Uterus (tissue), 4 donors: ENCODE measurements around the gene HEG1. TPM values are rescaled to one million over a fixed set of nuclear protein-coding genes. Genes with fewer than 3 reads are reported as not detected.

ENCODE experiments used
- DNase-seq, 2 donors: peaks; one replicate each; pipeline ENCODE4 v3.0.0-alpha.2; 2019 to 2020
- H3K27ac ChIP-seq, 2 donors: fragments of 200-600 bp; sonication (generic); 1 replicate in 1 of 2; 2 replicates in 1 of 2; pipeline ENCODE4 v1.5.1; 2016 to 2018
- H3K27me3 ChIP-seq, 2 donors: fragments of 200-600 bp; sonication (generic); one replicate each; pipeline ENCODE4 v1.5.1; 2018 to 2019; ENCODE audit warnings: control low read depth in 1 of 2
- H3K36me3 ChIP-seq, 2 donors: fragments of 200-600 bp; sonication (generic); one replicate each; pipeline ENCODE4 v1.5.1; 2019; ENCODE audit warnings: control low read depth in 1 of 2
- H3K4me1 ChIP-seq, 2 donors: fragments of 200-600 bp; sonication (generic); one replicate each; pipeline ENCODE4 v1.5.1; 2018 to 2019; ENCODE audit warnings: control low read depth in 1 of 2
- H3K4me3 ChIP-seq, 2 donors: fragments of 200-600 bp; sonication (generic); 1 replicate in 1 of 2; 2 replicates in 1 of 2; pipeline ENCODE4 v1.5.1; 2018 to 2019; ENCODE audit warnings: mild to moderate bottlenecking in 1 of 2
- H3K9me3 ChIP-seq, 2 donors: fragments of 200-600 bp; sonication (generic); one replicate each; pipeline ENCODE4 v1.5.1; 2019; ENCODE audit warnings: control low read depth in 1 of 2
- POLR2A ChIP-seq, 2 donors: fragments of 450-650 bp; IDR thresholded peaks; one replicate each; pipeline ENCODE4 v1.6.1; 2016; ENCODE audit warnings: antibody characterized with exemption in 2 of 2, mild to moderate bottlenecking in 1 of 2, moderate library complexity in 1 of 2
- intact Hi-C: fragments of 100-400 bp; cut with DNase I; formaldehyde crosslinking; loops from one replicate; pipeline ENCODE4 v1.15.1; 2023; ENCODE audit warnings: low total_unique reads
- total RNA-seq, 4 donors: library from RNA; depleted of rRNA in 3 of 4; stranded (reverse); fragments of >200 nt in 3 of 4; gene quantifications; one replicate each; pipeline versions ENCODE4 v1.1.0 to v1.2.4, GENCODE V29; 2014 to 2023
- TF ChIP-seq, protein P1 (sequence below), 4 experiments: fragments of 200-600 bp in 2 of 4; fragments of 450-650 bp in 2 of 4; sonication (generic) in 2 of 4; IDR thresholded peaks; one replicate each; pipeline ENCODE4 v1.5.1; 2016 to 2019; ENCODE audit warnings: antibody characterized with exemption in 4 of 4, mild to moderate bottlenecking in 2 of 4, moderate library complexity in 1 of 4
- donor health status: DM: yes; HTN: yes; CAD: no.

The HEG1 gene
- total RNA-seq, 4 donors from 2014 or later: 64.8 to 97.0 (median 71.7) TPM

DNA sequence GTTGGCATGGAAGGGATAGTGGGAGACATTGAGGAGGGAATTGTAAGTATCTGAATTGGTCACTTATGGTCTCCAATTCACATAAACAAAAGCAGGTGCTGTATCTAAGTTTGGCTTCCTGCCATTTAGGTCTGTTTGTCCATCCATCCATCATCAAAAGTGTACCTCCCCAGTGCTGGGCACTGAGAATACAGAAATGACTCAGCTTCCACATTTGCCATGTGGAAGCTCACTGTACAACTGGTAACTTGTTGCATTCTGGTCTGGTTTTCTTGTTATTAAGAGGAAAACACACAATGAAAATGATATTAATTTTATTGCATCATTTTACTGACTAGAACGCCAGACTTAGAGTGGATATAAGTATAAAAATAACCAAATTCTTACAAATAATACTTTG lies 90.4 kb downstream of the HEG1 start:
- Histone ChIP-seq H3K9me3 (no peaks in the 10 kb centered on the region), H3K36me3 (no peaks in the 10 kb centered on the region), H3K27me3 (no peaks in the 10 kb centered on the region), H3K4me3 (no peak overlapping the region), H3K27ac (no peak overlapping the region), H3K4me1 (no peaks in the 10 kb centered on the region)
- no peak for TF ChIP-seq POLR2A (IDR thresholded peaks at IDR 0.05)
- TF ChIP-seq, protein P1, sequence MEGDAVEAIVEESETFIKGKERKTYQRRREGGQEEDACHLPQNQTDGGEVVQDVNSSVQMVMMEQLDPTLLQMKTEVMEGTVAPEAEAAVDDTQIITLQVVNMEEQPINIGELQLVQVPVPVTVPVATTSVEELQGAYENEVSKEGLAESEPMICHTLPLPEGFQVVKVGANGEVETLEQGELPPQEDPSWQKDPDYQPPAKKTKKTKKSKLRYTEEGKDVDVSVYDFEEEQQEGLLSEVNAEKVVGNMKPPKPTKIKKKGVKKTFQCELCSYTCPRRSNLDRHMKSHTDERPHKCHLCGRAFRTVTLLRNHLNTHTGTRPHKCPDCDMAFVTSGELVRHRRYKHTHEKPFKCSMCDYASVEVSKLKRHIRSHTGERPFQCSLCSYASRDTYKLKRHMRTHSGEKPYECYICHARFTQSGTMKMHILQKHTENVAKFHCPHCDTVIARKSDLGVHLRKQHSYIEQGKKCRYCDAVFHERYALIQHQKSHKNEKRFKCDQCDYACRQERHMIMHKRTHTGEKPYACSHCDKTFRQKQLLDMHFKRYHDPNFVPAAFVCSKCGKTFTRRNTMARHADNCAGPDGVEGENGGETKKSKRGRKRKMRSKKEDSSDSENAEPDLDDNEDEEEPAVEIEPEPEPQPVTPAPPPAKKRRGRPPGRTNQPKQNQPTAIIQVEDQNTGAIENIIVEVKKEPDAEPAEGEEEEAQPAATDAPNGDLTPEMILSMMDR (IDR thresholded peaks at IDR 0.05): no peak
- no peak for DNase-seq
- intact Hi-C loops: no loop called here

DNA sequence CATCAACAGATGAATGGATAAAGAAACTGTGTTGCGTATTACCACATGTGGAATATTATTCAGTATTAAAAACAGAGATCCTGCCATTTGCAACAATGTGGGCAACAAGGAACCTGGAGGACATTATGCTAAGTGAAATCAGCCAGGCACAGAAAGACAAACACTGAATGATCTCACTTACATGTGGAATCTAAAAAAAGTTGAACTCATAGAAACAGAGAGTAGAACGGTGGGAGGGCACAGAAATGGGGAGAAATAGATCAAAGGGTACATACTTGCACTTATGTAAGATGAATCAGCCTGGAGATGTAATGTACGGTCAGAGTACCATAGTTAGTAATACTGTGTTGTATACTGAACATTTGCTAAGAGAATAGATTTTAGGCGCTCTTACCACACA lies 91.4 kb downstream of the HEG1 start:
- no peak for DNase-seq
- no peak overlapping the region for H3K4me3 ChIP-seq
- TF ChIP-seq, protein P1 (IDR thresholded peaks at IDR 0.05): no peak
- no peak for TF ChIP-seq POLR2A (IDR thresholded peaks at IDR 0.05)
- H3K27ac ChIP-seq: no peak overlapping the region
- intact Hi-C loops: no loop called here
- H3K9me3 ChIP-seq: no peaks in the 10 kb centered on the region
- H3K4me1 ChIP-seq: no peaks in the 10 kb centered on the region
- no peaks in the 10 kb centered on the region for H3K27me3 ChIP-seq
- H3K36me3 ChIP-seq: no peaks in the 10 kb centered on the region

DNA sequence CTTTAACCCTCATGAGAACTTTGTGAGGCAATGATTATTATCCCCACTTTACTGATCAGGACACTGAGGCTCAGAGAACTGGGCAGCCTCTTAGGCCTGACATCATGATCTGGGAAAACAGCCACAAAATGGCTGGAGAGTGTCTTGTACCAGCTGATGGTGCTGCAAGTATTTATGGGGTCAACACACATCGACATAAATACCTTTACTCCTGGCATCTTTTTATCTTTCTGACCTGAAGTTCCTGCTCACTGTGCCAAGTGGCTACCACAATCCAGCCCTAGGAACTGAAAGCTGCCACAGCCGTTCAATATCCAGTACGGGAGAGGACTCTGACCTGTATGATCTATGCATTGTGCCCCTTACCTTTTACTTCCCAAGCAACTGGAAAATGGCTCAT lies 92.0 kb downstream of the HEG1 start:
- Histone ChIP-seq H3K27ac (no peak overlapping the region), H3K36me3 (no peaks in the 10 kb centered on the region), H3K4me1 (no peaks in the 10 kb centered on the region), H3K27me3 (no peaks in the 10 kb centered on the region), H3K4me3 (no peak overlapping the region), H3K9me3 (no peaks in the 10 kb centered on the region)
- TF ChIP-seq, protein P1 (IDR thresholded peaks at IDR 0.05): no peak
- no peak for TF ChIP-seq POLR2A (IDR thresholded peaks at IDR 0.05)
- intact Hi-C loops: no loop called here
- no peak for DNase-seq

DNA sequence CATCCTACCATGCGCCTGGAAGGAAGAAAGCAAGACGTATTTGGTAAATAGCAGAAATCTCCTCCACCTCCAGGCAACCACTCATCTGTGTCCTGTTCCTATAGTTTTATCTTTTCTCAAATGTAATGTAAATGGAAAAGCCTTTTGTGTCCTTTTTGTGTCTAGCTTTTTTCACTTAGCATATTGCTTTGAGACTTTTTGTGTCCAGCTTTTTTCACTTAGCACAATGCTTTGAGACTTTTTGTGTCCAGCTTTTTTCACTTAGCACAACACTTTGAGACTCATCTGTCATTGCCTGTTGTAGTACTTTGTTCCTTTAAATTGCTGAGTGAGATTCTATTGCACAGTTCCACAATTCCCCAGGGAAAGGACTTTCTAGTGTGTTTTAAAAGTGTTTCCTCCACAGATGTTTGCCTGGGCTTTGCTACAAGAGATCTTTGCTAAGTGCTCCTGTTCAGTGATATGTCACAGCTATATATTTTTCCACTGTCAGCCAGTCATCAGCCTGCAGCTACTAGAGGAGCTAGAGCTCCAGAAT lies 93.3 kb downstream of the HEG1 start:
- TF ChIP-seq POLR2A (IDR thresholded peaks at IDR 0.05): no peak
- TF ChIP-seq, protein P1 (IDR thresholded peaks at IDR 0.05): no peak
- intact Hi-C loops: no loop called here
- DNase-seq: no peak
- Histone ChIP-seq H3K27ac (no peak overlapping the region), H3K27me3 (no peaks in the 10 kb centered on the region), H3K36me3 (no peaks in the 10 kb centered on the region), H3K9me3 (no peaks in the 10 kb centered on the region), H3K4me3 (no peak overlapping the region), H3K4me1 (no peaks in the 10 kb centered on the region)

GRCh38 chr3:124960698-124961097 lies 95.1 kb downstream of the HEG1 start:
- intact Hi-C loops: no loop called here
- Histone ChIP-seq H3K4me1 (no peaks in the 10 kb centered on the region), H3K36me3 (no peaks in the 10 kb centered on the region), H3K27me3 (no peaks in the 10 kb centered on the region), H3K27ac (no peak overlapping the region), H3K9me3 (no peaks in the 10 kb centered on the region), H3K4me3 (no peak overlapping the region)
- TF ChIP-seq, protein P1 (IDR thresholded peaks at IDR 0.05): no peak
- no peak for TF ChIP-seq POLR2A (IDR thresholded peaks at IDR 0.05)
- DNase-seq: no peak
